T-cell (primary cell): ENCODE data around the gene TOP2A. TPM values are rescaled to one million over a fixed set of nuclear protein-coding genes. Genes with fewer than 3 reads are reported as not detected.
A peak's percentile ranks its signal among the peaks of the same experiment; 100 is the strongest.

ENCODE experiments used
- ATAC-seq, 4 experiments: fragments of 200-7000 bp in 3 of 4; fragments of 150-1000 bp in 1 of 4; cut with Tn5 transposase; replicated peaks in 1 of 4; 1 replicate in 3 of 4; 2 replicates in 1 of 4; pipeline ENCODE4 v1.10.0; 2021; ENCODE audit warnings: moderate library complexity in 3 of 4, mild to moderate bottlenecking in 2 of 4, moderate number of reproducible peaks in 1 of 4
- CTCF ChIA-PET, 2 donors: fragments of 300-600 bp; sonication (Branson Sonifier 250); formaldehyde crosslinking; loops; one replicate each; lab custom pipeline; 2022; ENCODE audit warnings: antibody characterized with exemption in 2 of 2; lab: Charles Lee
- POLR2A ChIA-PET, 2 donors: fragments of 300-600 bp; sonication (Branson Sonifier 250); formaldehyde crosslinking; loops; one replicate each; lab custom pipeline; 2022; ENCODE audit warnings: antibody characterized with exemption in 2 of 2; lab: Charles Lee
- DNase-seq, 35 experiments: peaks; one replicate each; pipeline versions ENCODE4 v3.0.0 to v3.0.0-alpha.2; 2013 to 2023
- H3K27ac ChIP-seq: one replicate; pipeline ENCODE4 v1.5.1; 2013; ENCODE audit warnings: low read length
- H3K27me3 ChIP-seq, 2 experiments: replicated peaks in 1 of 2; 1 replicate in 1 of 2; 2 replicates in 1 of 2; pipeline versions ENCODE4 v1.6.1 to v1.7.0; 2013; ENCODE audit warnings: low read length in 1 of 2, mixed read lengths in 1 of 2; ENCODE audit not compliant: control insufficient read depth in 2 of 2, insufficient read depth in 2 of 2; ENCODE audit errors: extremely low read depth in 1 of 2
- H3K36me3 ChIP-seq, 2 donors: 1 replicate in 1 of 2; 2 replicates in 1 of 2; pipeline versions ENCODE4 v1.6.1 to v1.7.0; 2013; ENCODE audit warnings: low read length in 1 of 2; ENCODE audit not compliant: control insufficient read depth in 2 of 2, insufficient read depth in 1 of 2; ENCODE audit errors: extremely low read depth in 1 of 2
- H3K4me1 ChIP-seq, 2 experiments: 1 replicate in 1 of 2; 2 replicates in 1 of 2; pipeline versions ENCODE4 v1.6.1 to v1.7.0; 2013; ENCODE audit warnings: low read length in 2 of 2, mixed read lengths in 1 of 2; ENCODE audit not compliant: insufficient read depth in 2 of 2, control insufficient read depth in 1 of 2; ENCODE audit errors: extremely low read depth in 1 of 2
- H3K4me3 ChIP-seq, 2 donors: 1 replicate in 1 of 2; 2 replicates in 1 of 2; pipeline versions ENCODE4 v1.5.1 to v1.7.0; 2013; ENCODE audit warnings: mild to moderate bottlenecking in 2 of 2, low read length in 1 of 2, moderate library complexity in 1 of 2; ENCODE audit not compliant: control insufficient read depth in 1 of 2; ENCODE audit errors: extremely low read depth in 1 of 2
- H3K9me3 ChIP-seq: 2 replicates; pipeline ENCODE4 v1.7.0; 2013
- H3K27ac Mint-ChIP-seq, 2 donors: one replicate each; pipeline ENCODE4 v1.8.0; 2020 to 2021; ENCODE audit warnings: mild to moderate bottlenecking in 2 of 2, mixed read lengths in 2 of 2
- H3K27me3 Mint-ChIP-seq, 2 donors: one replicate each; pipeline ENCODE4 v1.8.0; 2021 to 2022; ENCODE audit warnings: mixed read lengths in 2 of 2
- H3K36me3 Mint-ChIP-seq: one replicate; pipeline ENCODE4 v1.8.0; 2021; ENCODE audit warnings: mixed read lengths
- H3K4me1 Mint-ChIP-seq, 3 donors: one replicate each; pipeline ENCODE4 v1.8.0; 2020 to 2022; ENCODE audit warnings: mixed read lengths in 3 of 3, mild to moderate bottlenecking in 1 of 3
- H3K4me3 Mint-ChIP-seq, 3 donors: one replicate each; pipeline ENCODE4 v1.8.0; 2020 to 2022; ENCODE audit warnings: mild to moderate bottlenecking in 3 of 3, mixed read lengths in 3 of 3, moderate library complexity in 3 of 3
- H3K9me3 Mint-ChIP-seq, 3 donors: one replicate each; pipeline ENCODE4 v1.8.0; 2020 to 2022; ENCODE audit warnings: mixed read lengths in 3 of 3
- WGBS: methylation state at CpG from one replicate; pipeline ENCODE4 v1.1.5; 2013; ENCODE audit warnings: missing lambda C conversion rate; ENCODE audit not compliant: insufficient coverage; 5-methylcytosine and 5-hydroxymethylcytosine counted together
- total RNA-seq, 35 experiments: library from RNA in 6 of 35; stranded (reverse) in 6 of 35; fragments of 120-200 nt in 1 of 35; gene quantifications; one replicate each; pipeline versions ENCODE4 v1.2.1 to v1.2.4 and lab custom pipeline; 2013 to 2026

TOP2A gene
- total RNA-seq, 5 donors from 2014 or later (not counting 1 experiment from before 2014, with no cell fraction given) = 2.3 to 4.2 (median 2.7) TPM

DNA sequence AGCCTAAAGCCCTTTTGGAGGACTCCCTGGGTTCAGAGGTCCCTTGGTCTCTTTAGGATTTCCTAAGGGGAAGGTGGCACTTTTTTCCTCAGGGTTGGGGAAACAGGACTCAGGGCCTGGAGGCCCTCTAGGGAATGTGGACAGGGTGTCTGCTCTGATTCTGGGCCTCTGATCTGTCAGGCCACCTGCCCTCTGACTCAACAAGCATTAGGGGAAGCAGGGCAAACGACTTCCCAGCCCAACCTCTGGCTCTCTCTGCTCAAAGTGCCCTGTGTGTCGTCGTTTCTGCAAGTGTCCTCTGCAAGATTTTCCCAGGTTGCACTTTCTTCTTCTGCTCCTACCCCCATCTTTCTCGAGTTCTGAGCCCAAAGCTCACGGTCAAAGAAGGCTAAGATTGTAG is 18.9 kb upstream of the TOP2A start:
- 79% methylated on average over 3 of the region's 5 CpGs for WGBS
- peaks cover 3 to 6% (median 6%) of the 10 kb centered on the region in 3 donors for H3K4me1 Mint-ChIP-seq
- H3K36me3 ChIP-seq = no peaks in the 10 kb centered on the region
- no peak overlapping the region for H3K27ac Mint-ChIP-seq
- ChIA-PET POLR2A (no interaction called here), CTCF (no interaction called here)
- no peak overlapping the region for H3K4me3 ChIP-seq
- H3K27ac ChIP-seq = no peak overlapping the region
- no peak for DNase-seq
- no peak overlapping the region for H3K4me3 Mint-ChIP-seq
- no peaks in the 10 kb centered on the region for H3K9me3 Mint-ChIP-seq
- no peaks in the 10 kb centered on the region for H3K36me3 Mint-ChIP-seq
- ATAC-seq = no peak
- H3K9me3 ChIP-seq = no peaks in the 10 kb centered on the region
- H3K27me3 ChIP-seq = peaks cover 0 to 2% of the 10 kb centered on the region in 2 experiments
- peaks cover 0 to 3% of the 10 kb centered on the region in 2 experiments for H3K4me1 ChIP-seq
- H3K27me3 Mint-ChIP-seq = no peaks in the 10 kb centered on the region

- Mint-ChIP-seq H3K9me3 (no peaks in the 10 kb centered on the region), H3K36me3 (no peaks in the 10 kb centered on the region), H3K4me3 (no peak overlapping the region), H3K4me1 (peaks cover 0 to 11% (median 3%) of the 10 kb centered on the region in 3 donors), H3K27me3 (no peaks in the 10 kb centered on the region), H3K27ac (peak overlapping the region in 1 of 2 donors; percentile 56)
- H3K27ac ChIP-seq = no peak overlapping the region
- ChIA-PET POLR2A (no interaction called here), CTCF (interaction anchor here (0.6 to 0.7 kb wide), 2 partner anchors 16 to 114 kb away, joined by 3 to 4 read pairs; no protein-coding TSS in a partner anchor)
- no peaks in the 10 kb centered on the region for H3K36me3 ChIP-seq
- ATAC-seq (peak in 3 of 4 experiments; percentile 50 to 59 (median 53)), DNase-seq (peak in 3 of 35 experiments; percentile 7 to 36 (median 13))
- H3K9me3 ChIP-seq = no peaks in the 10 kb centered on the region
- WGBS = 94% methylated on average over 4 of the region's 6 CpGs
- peaks cover 0 to 3% of the 10 kb centered on the region in 2 experiments for H3K4me1 ChIP-seq
- no peak overlapping the region for H3K4me3 ChIP-seq
- peaks cover 0 to 3% of the 10 kb centered on the region in 2 experiments for H3K27me3 ChIP-seq
Measured at GRCh38 chr17:40433551-40434415, 16.1 kb upstream of the TOP2A start.

GRCh38 chr17:40432864-40433528 is 15.3 kb upstream of the TOP2A start:
- no peak overlapping the region for H3K27ac Mint-ChIP-seq
- Histone ChIP-seq H3K4me1 (peaks cover 0 to 5% of the 10 kb centered on the region in 2 experiments), H3K36me3 (no peaks in the 10 kb centered on the region), H3K27ac (no peak overlapping the region), H3K27me3 (peaks cover 0 to 3% of the 10 kb centered on the region in 2 experiments), H3K9me3 (no peaks in the 10 kb centered on the region), H3K4me3 (no peak overlapping the region)
- CTCF ChIA-PET = interaction anchor here (0.6 to 1.1 kb wide), 2 partner anchors 17 to 122 kb away, joined by 3 to 4 read pairs; no protein-coding TSS in a partner anchor
- peak in 1 of 35 experiments; percentile 4 for DNase-seq
- POLR2A ChIA-PET = no interaction called here
- no peak for ATAC-seq
- H3K9me3 Mint-ChIP-seq = no peaks in the 10 kb centered on the region
- no peak overlapping the region for H3K4me3 Mint-ChIP-seq
- no peaks in the 10 kb centered on the region for H3K36me3 Mint-ChIP-seq
- H3K4me1 Mint-ChIP-seq = peaks cover 2 to 14% (median 5%) of the 10 kb centered on the region in 3 donors
- no peaks in the 10 kb centered on the region for H3K27me3 Mint-ChIP-seq
- WGBS = 50% methylated on average over 2 of the region's 2 CpGs

- POLR2A ChIA-PET = interaction anchor here in 1 of 2 donors (0.6 kb wide), 1 partner anchor 206 kb away, joined by 4 read pairs; no protein-coding TSS in a partner anchor
- no peak overlapping the region for H3K27ac Mint-ChIP-seq
Measured at GRCh38 chr17:40431231-40431602, 13.5 kb upstream of the TOP2A start.

GRCh38 chr17:40430272-40431230 is 12.9 kb upstream of the TOP2A start:
- no peaks in the 10 kb centered on the region for H3K27me3 Mint-ChIP-seq
- ATAC-seq (no peak), DNase-seq (no peak)
- H3K4me1 Mint-ChIP-seq = peaks cover 26 to 32% (median 28%) of the 10 kb centered on the region in 3 donors
- H3K4me3 Mint-ChIP-seq = no peak overlapping the region
- H3K36me3 Mint-ChIP-seq = no peaks in the 10 kb centered on the region
- Histone ChIP-seq H3K27me3 (peaks cover 0 to 3% of the 10 kb centered on the region in 2 experiments), H3K9me3 (no peaks in the 10 kb centered on the region), H3K4me1 (peaks cover 19 to 24% of the 10 kb centered on the region in 2 experiments), H3K4me3 (no peak overlapping the region), H3K36me3 (no peaks in the 10 kb centered on the region), H3K27ac (no peak overlapping the region)
- no peaks in the 10 kb centered on the region for H3K9me3 Mint-ChIP-seq
- WGBS = 88% methylated on average over 8 of the region's 10 CpGs
- CTCF ChIA-PET = interaction anchor here in 1 of 2 donors (1.2 kb wide), 1 partner anchor 13 kb away, joined by 3 read pairs; the partner anchor contains the start of gene TOP2A
- H3K27ac Mint-ChIP-seq = peak overlapping the region in 1 of 2 donors; percentile 23
- POLR2A ChIA-PET = interaction anchor here in 1 of 2 donors (0.5 to 0.7 kb wide), 3 partner anchors 37 to 207 kb away, joined by 4 to 6 read pairs (median 5); no protein-coding TSS in a partner anchor

More at GRCh38 chr17:40431231-40431602, 13.5 kb upstream of the TOP2A start:
- peaks cover 13 to 17% of the 10 kb centered on the region in 2 experiments for H3K4me1 ChIP-seq
- Mint-ChIP-seq H3K36me3 (no peaks in the 10 kb centered on the region), H3K4me1 (peaks cover 19 to 26% (median 22%) of the 10 kb centered on the region in 3 donors), H3K4me3 (no peak overlapping the region), H3K9me3 (no peaks in the 10 kb centered on the region), H3K27me3 (no peaks in the 10 kb centered on the region)
- no peak overlapping the region for H3K4me3 ChIP-seq
- WGBS = 50% methylated on average over 1 of the region's 3 CpGs
- H3K9me3 ChIP-seq = no peaks in the 10 kb centered on the region
- H3K27me3 ChIP-seq = peaks cover 0 to 3% of the 10 kb centered on the region in 2 experiments
- ATAC-seq (no peak), DNase-seq (no peak)
- no peak overlapping the region for H3K27ac ChIP-seq
- no peaks in the 10 kb centered on the region for H3K36me3 ChIP-seq
- CTCF ChIA-PET = interaction anchor here in 1 of 2 donors (1.2 kb wide), 1 partner anchor 13 kb away, joined by 3 read pairs; the partner anchor contains the start of gene TOP2A
